IMR-90 (cell line): ENCODE data around the gene SPSB2. TPM values are rescaled to one million over a fixed set of nuclear protein-coding genes. Genes with fewer than 3 reads are reported as not detected.

ENCODE experiments used
- ATAC-seq: fragments of 200-7000 bp; cut with Tn5 transposase; 2 replicates; pipeline ENCODE4 v1.9.1; 2020; ENCODE audit warnings: low read depth, mild to moderate bottlenecking, moderate library complexity
- BruUV-seq: library from RNA; stranded (reverse); fragments of 400-500 nt; replicated peaks from 2 replicates; lab custom pipeline; 2021; lab: Mats Ljungman, UMichigan
- CTCF ChIA-PET: fragments of 300-600 bp; formaldehyde crosslinking; extraction: SDS; loops from one replicate; lab custom pipeline; 2021; ENCODE audit warnings: antibody characterized with exemption; lab: Yijun Ruan, JAX
- POLR2A ChIA-PET: fragments of 300-600 bp; sonication (Branson Sonifier 250); formaldehyde crosslinking; loops from one replicate; lab custom pipeline; 2022; ENCODE audit warnings: antibody characterized with exemption; ENCODE audit not compliant: unreplicated experiment; lab: Charles Lee
- DNase-seq: peaks from one replicate; pipeline ENCODE4 v3.0.0; 2013
- H2AFZ ChIP-seq: replicated peaks from 2 replicates; pipeline ENCODE3; 2013; ENCODE audit warnings: low read length, mild to moderate bottlenecking; ENCODE audit not compliant: poor library complexity
- H2AK5ac ChIP-seq: 2 replicates; pipeline ENCODE4 v1.6.1; 2013; ENCODE audit warnings: low read depth, low read length, inconsistent platforms
- H2AK9ac ChIP-seq: replicated peaks from 2 replicates; pipeline ENCODE3; 2013; ENCODE audit warnings: mild to moderate bottlenecking, low read depth, low read length, moderate library complexity; ENCODE audit not compliant: poor library complexity
- H2BK120ac ChIP-seq: 2 replicates; pipeline ENCODE4 v1.6.1; 2013; ENCODE audit warnings: low read depth, low read length, inconsistent platforms
- H2BK15ac ChIP-seq: 3 replicates; pipeline ENCODE4 v1.6.1; 2013; ENCODE audit warnings: low read depth, low read length, inconsistent platforms
- H2BK20ac ChIP-seq: 2 replicates; pipeline ENCODE4 v1.6.1; 2013; ENCODE audit warnings: low read depth, mild to moderate bottlenecking, inconsistent platforms, low read length, moderate library complexity
- H2BK5ac ChIP-seq: 2 replicates; pipeline ENCODE4 v1.6.1; 2013; ENCODE audit warnings: mild to moderate bottlenecking, low read depth, low read length, inconsistent platforms; ENCODE audit not compliant: poor library complexity, severe bottlenecking
- H3K14ac ChIP-seq: replicated peaks from 2 replicates; pipeline ENCODE4 v1.6.1; 2013; ENCODE audit warnings: low read depth, low read length, inconsistent platforms
- H3K18ac ChIP-seq: 2 replicates; pipeline ENCODE4 v1.6.1; 2013; ENCODE audit warnings: low read depth, low read length, control low read depth
- H3K23ac ChIP-seq: 2 replicates; pipeline ENCODE4 v1.6.1; 2013; ENCODE audit warnings: low read depth, low read length, inconsistent platforms
- H3K27ac ChIP-seq: 2 replicates; pipeline ENCODE4 v1.5.1; 2013; ENCODE audit warnings: mild to moderate bottlenecking, control low read depth, low read length; ENCODE audit not compliant: insufficient read depth
- H3K27me3 ChIP-seq: 2 replicates; pipeline ENCODE4 v1.6.1; 2013; ENCODE audit warnings: low read length; ENCODE audit not compliant: control insufficient read depth, insufficient read depth
- H3K36me3 ChIP-seq: 2 replicates; pipeline ENCODE4 v1.6.1; 2013; ENCODE audit warnings: low read length, mixed read lengths; ENCODE audit not compliant: control insufficient read depth, insufficient read depth
- H3K4ac ChIP-seq: 2 replicates; pipeline ENCODE4 v1.6.1; 2013; ENCODE audit warnings: low read depth, low read length, inconsistent platforms
- H3K4me1 ChIP-seq: 2 replicates; pipeline ENCODE4 v1.6.1; 2013; ENCODE audit warnings: low read length, mixed read lengths; ENCODE audit not compliant: control insufficient read depth, insufficient read depth
- H3K4me2 ChIP-seq: 2 replicates; pipeline ENCODE4 v1.6.1; 2013; ENCODE audit warnings: low read depth, mild to moderate bottlenecking, control low read depth, low read length, moderate library complexity
- H3K4me3 ChIP-seq: 2 replicates; pipeline ENCODE4 v1.5.1; 2013; ENCODE audit warnings: low read depth, mild to moderate bottlenecking, control low read depth, low read length, moderate library complexity; ENCODE audit not compliant: insufficient read depth
- H3K56ac ChIP-seq: 2 replicates; pipeline ENCODE4 v1.6.1; 2013; ENCODE audit warnings: low read length, inconsistent platforms; ENCODE audit not compliant: insufficient read depth; ENCODE audit errors: extremely low read depth
- H3K79me1 ChIP-seq, 2 experiments: 2 replicates each; pipeline ENCODE4 v1.6.1; 2013; ENCODE audit warnings: low read length in 2 of 2, inconsistent platforms in 1 of 2, low read depth in 1 of 2
- H3K9ac ChIP-seq: 2 replicates; pipeline ENCODE4 v1.6.1; 2013; ENCODE audit warnings: low read depth, low read length, control low read depth
- H3K9me1 ChIP-seq: 2 replicates; pipeline ENCODE4 v1.6.1; 2013; ENCODE audit warnings: low read length, inconsistent platforms; ENCODE audit not compliant: insufficient read depth
- H3K9me3 ChIP-seq: 2 replicates; pipeline ENCODE4 v1.6.1; 2013; ENCODE audit warnings: low read length; ENCODE audit not compliant: control insufficient read depth, insufficient read depth
- H4K20me1 ChIP-seq: 2 replicates; pipeline ENCODE4 v1.6.1; 2013; ENCODE audit warnings: low read length, inconsistent platforms; ENCODE audit not compliant: insufficient read depth
- H4K5ac ChIP-seq: 2 replicates; pipeline ENCODE4 v1.6.1; 2013; ENCODE audit warnings: mild to moderate bottlenecking, low read depth, low read length, control low read depth
- H4K8ac ChIP-seq, 2 experiments: 2 replicates each; pipeline ENCODE4 v1.6.1; 2013; ENCODE audit warnings: low read depth in 2 of 2, low read length in 2 of 2, control low read depth in 1 of 2, inconsistent platforms in 1 of 2
- H4K91ac ChIP-seq: 2 replicates; pipeline ENCODE4 v1.6.1; 2013; ENCODE audit warnings: low read depth, low read length, inconsistent platforms; ENCODE audit not compliant: insufficient read depth
- BHLHE40 ChIP-seq: fragments of 150-350 bp; IDR thresholded peaks from 2 replicates; pipeline ENCODE4 v1.6.1; 2016; ENCODE audit warnings: mild to moderate bottlenecking, low read depth, low read length
- CEBPB ChIP-seq: IDR thresholded peaks from 2 replicates; pipeline ENCODE4 v1.6.1; 2012; ENCODE audit warnings: low read depth, low read length, improper control_type of control experiment
- CHD1 ChIP-seq: IDR thresholded peaks from 2 replicates; pipeline ENCODE4 v1.6.1; 2012; ENCODE audit warnings: low read depth, low read length, improper control_type of control experiment
- CTCF ChIP-seq: conservative IDR thresholded peaks from 2 replicates; pipeline ENCODE4 v1.5.1; 2012; ENCODE audit warnings: mild to moderate bottlenecking, low read depth, low read length, improper control_type of control experiment
- ELK1 ChIP-seq: fragments of 150-350 bp; IDR thresholded peaks from 2 replicates; pipeline ENCODE4 v1.6.1; 2016; ENCODE audit warnings: low read depth, mild to moderate bottlenecking, low read length, moderate library complexity, borderline replicate concordance
- FOS ChIP-seq: fragments of 150-350 bp; IDR thresholded peaks from 2 replicates; pipeline ENCODE4 v1.6.1; 2016; ENCODE audit warnings: low read depth, low read length
- MAFK ChIP-seq: IDR thresholded peaks from 2 replicates; pipeline ENCODE4 v1.6.1; 2012; ENCODE audit warnings: low read depth, low read length, improper control_type of control experiment
- MAZ ChIP-seq: IDR thresholded peaks from 2 replicates; pipeline ENCODE4 v1.6.1; 2012; ENCODE audit warnings: low read depth, mild to moderate bottlenecking, low read length, improper control_type of control experiment, moderate library complexity, borderline replicate concordance
- MXI1 ChIP-seq: IDR thresholded peaks from 2 replicates; pipeline ENCODE4 v1.6.1; 2012; ENCODE audit warnings: low read depth, mild to moderate bottlenecking, low read length, moderate library complexity, borderline replicate concordance
- NFE2L2 ChIP-seq: fragments of 150-350 bp; IDR thresholded peaks from 2 replicates; pipeline ENCODE4 v1.6.1; 2016; ENCODE audit warnings: low read depth, mild to moderate bottlenecking, low read length
- POLR2A ChIP-seq: IDR thresholded peaks from 2 replicates; pipeline ENCODE4 v1.6.1; 2012; ENCODE audit warnings: mild to moderate bottlenecking, low read depth, low read length
- RAD21 ChIP-seq: IDR thresholded peaks from 2 replicates; pipeline ENCODE4 v1.6.1; 2012; ENCODE audit warnings: low read length, improper control_type of control experiment
- RCOR1 ChIP-seq: IDR thresholded peaks from 2 replicates; pipeline ENCODE4 v1.6.1; 2012; ENCODE audit warnings: mild to moderate bottlenecking, low read length, improper control_type of control experiment; ENCODE audit not compliant: insufficient replicate concordance
- RFX5 ChIP-seq: IDR thresholded peaks from 2 replicates; pipeline ENCODE4 v1.8.0; 2012; ENCODE audit warnings: low read depth, mild to moderate bottlenecking, low read length, moderate library complexity
- USF2 ChIP-seq: fragments of 150-350 bp; IDR thresholded peaks from 2 replicates; pipeline ENCODE4 v1.6.1; 2017; ENCODE audit warnings: mild to moderate bottlenecking, antibody characterized with exemption, low read length, low read depth
- WGBS, 2 experiments: methylation state at CpG; one replicate each; pipeline versions ENCODE4 v1.1.5 to v1.1.7; 2013; ENCODE audit warnings: missing lambda C conversion rate in 2 of 2; ENCODE audit not compliant: insufficient read length in 1 of 2; ENCODE audit errors: extremely low coverage in 2 of 2; 5-methylcytosine and 5-hydroxymethylcytosine counted together
- dilution Hi-C: fragments of 300-500 bp; cut with HindIII; formaldehyde crosslinking; loops from one replicate; pipeline ENCODE4 v1.14.3; 2018; ENCODE audit warnings: low sequenced_read_pairs; ENCODE audit not compliant: unreplicated experiment
- in situ Hi-C: fragments of 300-500 bp; cut with MboI; formaldehyde crosslinking; loops from 3 replicates; pipeline ENCODE4 v1.14.3; 2019; ENCODE audit warnings: low sequenced_read_pairs, inconsistent platforms, mixed read lengths
- intact Hi-C: fragments of 100-400 bp; cut with micrococcal nuclease; formaldehyde crosslinking; loops from 2 replicates; pipeline ENCODE4 v1.10.0; 2022
- polyA plus RNA-seq, 3 experiments: library from polyadenylated mRNA; depleted of rRNA; stranded (reverse); fragments of >200 nt; gene quantifications; 2 replicates each; pipeline ENCODE4 v1.2.3, GENCODE V29; 2012; ENCODE audit warnings: low replicate concordance in 1 of 3
- total RNA-seq: library from RNA; depleted of rRNA; stranded (reverse); fragments of >200 nt; gene quantifications from 2 replicates; pipeline ENCODE4 v1.2.3, GENCODE V29; 2012

Gene SPSB2
- total and polyA plus RNA-seq, 2 of the 4 experiments (the other 2 are of a cell fraction), result 1.3 to 4.1 TPM

- no peak for ATAC-seq
- H3K9ac ChIP-seq, result no peak overlapping the region
- no peak overlapping the region for H2AFZ ChIP-seq
- H3K4me1 ChIP-seq, result no peaks in the 10 kb centered on the region
- in situ Hi-C loops (no loop called here), dilution Hi-C loops (no loop called here), intact Hi-C loops (no loop called here)
- no peak overlapping the region for H4K8ac ChIP-seq
- H2BK5ac ChIP-seq, result no peak overlapping the region
- TF ChIP-seq BHLHE40 (no peak), RFX5 (no peak), FOS (no peak), RAD21 (no peak), MAFK (no peak), CEBPB (no peak), ELK1 (no peak), CHD1 (no peak), POLR2A (no peak), MAZ (no peak), NFE2L2 (no peak), MXI1 (no peak), RCOR1 (no peak), USF2 (no peak), CTCF (no peak)
- peaks cover 62% of the 10 kb centered on the region for H3K36me3 ChIP-seq
- no peaks in the 10 kb centered on the region for H3K9me3 ChIP-seq
- no peaks in the 10 kb centered on the region for H3K27me3 ChIP-seq
- no peak overlapping the region for H4K5ac ChIP-seq
- no peak overlapping the region for H2AK9ac ChIP-seq
- H3K4me3 ChIP-seq, result no peak overlapping the region
- no peak overlapping the region for H2BK20ac ChIP-seq
- POLR2A ChIA-PET, result no interaction called here
- peaks cover 6 to 20% of the 10 kb centered on the region in 2 experiments; a peak in 3 of 4 replicates for H3K79me1 ChIP-seq
- H3K14ac ChIP-seq, result no peak overlapping the region
- no peak overlapping the region for H3K56ac ChIP-seq
- no peaks in the 10 kb centered on the region; the same call in 1 of the 2 replicates for H4K20me1 ChIP-seq
- no peak overlapping the region for H3K27ac ChIP-seq
- H2BK15ac ChIP-seq, result no peak overlapping the region
- CTCF ChIA-PET, result no interaction called here
- no peak overlapping the region for H2AK5ac ChIP-seq
- H3K4ac ChIP-seq, result no peak overlapping the region
- H3K23ac ChIP-seq, result no peak overlapping the region
- H3K18ac ChIP-seq, result no peak overlapping the region
- no TSS peak for BruUV-seq
- DNase-seq, result no peak
- H3K4me2 ChIP-seq, result no peak overlapping the region
- no peaks in the 10 kb centered on the region for H3K9me1 ChIP-seq
- H4K91ac ChIP-seq, result no peak overlapping the region
- H2BK120ac ChIP-seq, result no peak overlapping the region
- 90% methylated on average over 7 of the region's 17 CpGs; no CpG with 5 or more reads in 1 of the 2 experiments for WGBS, 2 experiments
Measured at GRCh38 chr12:6845395-6845794, 27.7 kb downstream of the SPSB2 start.
